Measurements from ENCODE around the gene SLC50A1. TPM values are rescaled to one million over a fixed set of nuclear protein-coding genes. Genes with fewer than 3 reads are reported as not detected.

Gene SLC50A1
- total and polyA plus RNA-seq, 4 donors = 26.3 to 114 (median 68.4) TPM

DNA sequence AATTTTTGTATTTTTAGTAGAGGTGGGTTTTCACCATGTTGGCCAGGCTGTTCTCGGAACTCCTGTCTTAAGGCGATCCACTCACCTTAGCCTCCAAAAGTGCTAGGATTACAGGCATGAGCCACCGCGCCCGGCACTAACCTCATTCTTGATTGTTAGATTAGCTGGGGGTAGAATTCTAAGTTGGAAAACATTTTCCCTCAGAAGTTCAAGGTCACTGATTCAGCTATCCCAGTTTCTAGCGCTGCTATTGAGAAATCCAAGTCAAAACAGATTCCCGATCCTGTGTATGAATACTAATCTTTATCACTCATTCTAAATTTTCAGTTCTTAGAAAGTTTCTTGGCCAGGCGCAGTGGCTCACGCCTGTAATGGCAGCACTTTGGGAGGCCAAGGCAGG, 32.3 kb upstream of the SLC50A1 start:
- peaks cover 0 to 3% (median 0%) of the 10 kb centered on the region in 5 donors for H3K4me1 ChIP-seq (ENCODE audit: control insufficient read depth in 5 of 5, insufficient read depth in 5 of 5, low read length in 5 of 5)
- no peak for DNase-seq
- no peak overlapping the region for H3K9ac ChIP-seq (ENCODE audit: insufficient read depth in 1 of 2, low read length in 2 of 2)
- 85 to 91% methylated on average over 9 of the region's 9 CpGs for WGBS, 2 donors
- H3K27ac ChIP-seq (ENCODE audit: low read depth in 1 of 2, low read length in 1 of 2) = no peak overlapping the region
- ATAC-seq (ENCODE audit: insufficient read depth, low FRiP score) = no peak
- TF ChIP-seq, protein P1, sequence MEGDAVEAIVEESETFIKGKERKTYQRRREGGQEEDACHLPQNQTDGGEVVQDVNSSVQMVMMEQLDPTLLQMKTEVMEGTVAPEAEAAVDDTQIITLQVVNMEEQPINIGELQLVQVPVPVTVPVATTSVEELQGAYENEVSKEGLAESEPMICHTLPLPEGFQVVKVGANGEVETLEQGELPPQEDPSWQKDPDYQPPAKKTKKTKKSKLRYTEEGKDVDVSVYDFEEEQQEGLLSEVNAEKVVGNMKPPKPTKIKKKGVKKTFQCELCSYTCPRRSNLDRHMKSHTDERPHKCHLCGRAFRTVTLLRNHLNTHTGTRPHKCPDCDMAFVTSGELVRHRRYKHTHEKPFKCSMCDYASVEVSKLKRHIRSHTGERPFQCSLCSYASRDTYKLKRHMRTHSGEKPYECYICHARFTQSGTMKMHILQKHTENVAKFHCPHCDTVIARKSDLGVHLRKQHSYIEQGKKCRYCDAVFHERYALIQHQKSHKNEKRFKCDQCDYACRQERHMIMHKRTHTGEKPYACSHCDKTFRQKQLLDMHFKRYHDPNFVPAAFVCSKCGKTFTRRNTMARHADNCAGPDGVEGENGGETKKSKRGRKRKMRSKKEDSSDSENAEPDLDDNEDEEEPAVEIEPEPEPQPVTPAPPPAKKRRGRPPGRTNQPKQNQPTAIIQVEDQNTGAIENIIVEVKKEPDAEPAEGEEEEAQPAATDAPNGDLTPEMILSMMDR (IDR thresholded peaks at IDR 0.05; ENCODE audit: control extremely low read depth, extremely low read depth) = no peak
- H3K4me3 ChIP-seq = no peak overlapping the region
- no peaks in the 10 kb centered on the region for H3K36me3 ChIP-seq (ENCODE audit: control insufficient read depth in 4 of 4, insufficient read depth in 4 of 4, low read length in 4 of 4)
- H3K27me3 ChIP-seq (ENCODE audit: control insufficient read depth in 3 of 3, insufficient read depth in 3 of 3, low read length in 2 of 3) = no peaks in the 10 kb centered on the region
- no peaks in the 10 kb centered on the region for H3K9me3 ChIP-seq (ENCODE audit: control insufficient read depth in 4 of 4, insufficient read depth in 3 of 4, low read length in 3 of 4)

GRCh38 chr1:155104605-155105534, 30.8 kb upstream of the SLC50A1 start:
- WGBS, 2 donors = 71 to 87% methylated on average over 7 of the region's 7 CpGs
- H3K4me1 ChIP-seq (ENCODE audit: control insufficient read depth in 5 of 5, insufficient read depth in 5 of 5, low read length in 5 of 5) = peaks cover 0 to 3% (median 0%) of the 10 kb centered on the region in 5 donors

DNA sequence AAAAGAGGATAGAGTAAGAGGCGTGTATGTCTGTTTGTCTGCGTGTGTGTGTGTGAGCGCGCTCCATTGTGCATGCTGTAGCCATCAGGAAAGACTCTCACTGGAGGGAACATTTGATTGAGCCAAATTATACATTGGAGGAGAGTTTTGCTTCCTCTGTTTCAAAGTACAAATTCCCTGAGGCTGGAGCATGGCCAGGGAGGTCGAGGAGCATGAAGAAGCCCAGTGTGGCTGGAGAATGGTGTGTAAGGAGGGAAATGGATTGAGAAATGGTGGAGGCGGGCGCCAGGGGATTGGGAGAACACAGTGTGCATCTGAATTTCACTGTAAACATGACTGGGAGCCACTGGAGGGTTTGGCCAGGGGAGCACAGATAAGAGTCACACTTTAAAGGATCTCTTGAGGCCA, 30.0 kb upstream of the SLC50A1 start:
- Histone ChIP-seq H3K36me3 (ENCODE audit: control insufficient read depth in 4 of 4, insufficient read depth in 4 of 4, low read length in 4 of 4) (no peaks in the 10 kb centered on the region), H3K9me3 (ENCODE audit: control insufficient read depth in 4 of 4, insufficient read depth in 3 of 4, low read length in 3 of 4) (no peaks in the 10 kb centered on the region), H3K4me3 (no peak overlapping the region), H3K27me3 (ENCODE audit: control insufficient read depth in 3 of 3, insufficient read depth in 3 of 3, low read length in 2 of 3) (no peaks in the 10 kb centered on the region), H3K9ac (ENCODE audit: insufficient read depth in 1 of 2, low read length in 2 of 2) (no peak overlapping the region), H3K4me1 (ENCODE audit: control insufficient read depth in 5 of 5, insufficient read depth in 5 of 5, low read length in 5 of 5) (peaks cover 0 to 3% (median 0%) of the 10 kb centered on the region in 5 donors), H3K27ac (ENCODE audit: low read depth in 1 of 2, low read length in 1 of 2) (peak overlapping the region in 1 of 2 donors; percentile 37)
- no peak for DNase-seq
- ATAC-seq (ENCODE audit: insufficient read depth, low FRiP score) = peak; percentile 58
- TF ChIP-seq, protein P1 (IDR thresholded peaks at IDR 0.05; ENCODE audit: control extremely low read depth, extremely low read depth) = no peak
- 39 to 57% methylated on average over 7 of the region's 7 CpGs for WGBS, 2 donors

More at GRCh38 chr1:155104605-155105534, 30.8 kb upstream of the SLC50A1 start:
- TF ChIP-seq, protein P1 (IDR thresholded peaks at IDR 0.05; ENCODE audit: control extremely low read depth, extremely low read depth) = no peak
- Histone ChIP-seq H3K27me3 (ENCODE audit: control insufficient read depth in 3 of 3, insufficient read depth in 3 of 3, low read length in 2 of 3) (no peaks in the 10 kb centered on the region), H3K9ac (ENCODE audit: insufficient read depth in 1 of 2, low read length in 2 of 2) (no peak overlapping the region), H3K9me3 (ENCODE audit: control insufficient read depth in 4 of 4, insufficient read depth in 3 of 4, low read length in 3 of 4) (no peaks in the 10 kb centered on the region), H3K36me3 (ENCODE audit: control insufficient read depth in 4 of 4, insufficient read depth in 4 of 4, low read length in 4 of 4) (no peaks in the 10 kb centered on the region), H3K27ac (ENCODE audit: low read depth in 1 of 2, low read length in 1 of 2) (peak overlapping the region in 1 of 2 donors; percentile 37), H3K4me3 (no peak overlapping the region)
- ATAC-seq (ENCODE audit: insufficient read depth, low FRiP score) (no peak), DNase-seq (no peak)

All from lung (tissue), 12 donors.